GM18507 (cell line): Measurements from ENCODE around the gene CCDC190.
"Not testable (repeated sequence)": the region's sequence is repeated elsewhere in the genome, so short reads cannot be mapped to it uniquely, and the experiment has no call there.

ENCODE experiments used
- DNase-seq: peaks from one replicate; pipeline ENCODE4 v3.0.0; 2011; ENCODE audit warnings: low read depth; ENCODE audit not compliant: insufficient read length; ENCODE audit errors: extremely low spot score
- FAIRE-seq: peaks from 2 replicates; lab custom pipeline; 2011; peaks lifted over from hg19 to GRCh38; lab: Jason Lieb, UNC

Gene CCDC190

GRCh38 chr1:162844153-162844552, 16.8 kb downstream of the CCDC190 start:
- FAIRE-seq, result no peak
- no peak for DNase-seq

DNA sequence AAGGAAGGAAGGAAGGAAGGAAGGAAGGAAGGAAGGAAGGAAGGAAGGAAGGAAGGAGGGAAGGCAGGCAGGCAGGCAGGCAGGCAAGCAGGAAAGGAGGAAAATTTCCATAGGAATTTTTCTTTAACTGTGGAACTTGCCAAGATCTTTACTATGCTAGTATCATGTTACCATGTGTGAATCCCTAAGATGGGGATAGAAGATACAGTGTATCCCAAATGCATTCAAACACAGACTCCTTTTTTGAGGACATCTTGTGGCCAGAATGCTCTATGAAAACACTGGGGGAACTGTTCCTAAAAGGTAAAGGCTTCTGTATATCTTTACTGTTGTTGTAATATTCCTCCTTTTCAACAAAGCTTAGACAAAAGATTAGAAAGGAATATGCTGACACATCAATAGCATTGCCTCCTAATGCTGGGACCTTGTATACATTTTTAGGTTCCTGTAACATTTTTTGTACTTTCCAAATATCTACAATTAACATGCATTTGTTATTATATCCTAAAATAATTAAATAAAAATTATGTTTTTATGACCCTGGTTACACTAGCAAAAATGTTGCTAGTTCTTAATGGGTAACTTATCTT, 20.6 kb downstream of the CCDC190 start:
- FAIRE-seq (no peak), DNase-seq (no peak)

DNA sequence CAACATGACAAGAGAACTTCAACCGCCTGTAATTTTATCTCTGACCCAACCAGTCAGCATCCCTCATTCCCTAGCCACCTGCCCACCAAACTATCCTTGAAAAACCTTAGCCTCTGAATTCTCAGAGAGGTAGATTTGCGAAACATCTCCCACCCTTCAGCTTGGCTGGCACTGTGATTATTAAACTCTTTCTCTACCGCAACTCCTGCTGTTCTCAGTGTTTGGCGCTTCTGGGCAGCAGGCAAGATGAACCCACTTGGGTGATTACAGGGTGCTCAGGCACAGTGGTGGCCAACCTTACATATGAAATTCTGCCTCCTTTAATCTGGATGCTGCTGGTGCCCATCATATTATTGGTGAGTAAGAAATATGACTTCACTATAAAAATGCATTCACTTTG, 22.1 kb downstream of the CCDC190 start:
- no peak for DNase-seq
- no peak for FAIRE-seq

- FAIRE-seq (peak; percentile 78), DNase-seq (no peak)
Observed at GRCh38 chr1:162835157-162835899, 25.6 kb downstream of the CCDC190 start.

DNA sequence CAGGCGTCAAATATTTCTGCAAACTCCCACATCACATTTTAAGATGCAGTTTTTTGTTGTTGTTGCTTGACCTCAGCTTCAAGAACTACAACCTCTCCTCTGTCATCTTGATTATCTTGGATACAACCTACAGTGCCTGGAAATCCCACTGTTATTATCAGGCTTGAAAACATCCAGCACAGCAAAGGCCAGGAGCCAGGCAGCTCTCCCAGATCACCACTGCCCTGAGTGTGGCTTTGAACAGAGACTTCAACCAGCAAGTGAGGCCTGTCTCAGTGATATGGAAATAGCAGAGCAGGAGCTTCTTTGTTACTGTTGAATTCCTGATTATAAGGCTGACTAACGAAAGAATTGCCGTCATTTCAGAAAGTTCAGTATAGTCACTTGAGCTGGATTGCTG, 28.5 kb downstream of the CCDC190 start:
- DNase-seq, result no peak
- FAIRE-seq, result no peak

DNA sequence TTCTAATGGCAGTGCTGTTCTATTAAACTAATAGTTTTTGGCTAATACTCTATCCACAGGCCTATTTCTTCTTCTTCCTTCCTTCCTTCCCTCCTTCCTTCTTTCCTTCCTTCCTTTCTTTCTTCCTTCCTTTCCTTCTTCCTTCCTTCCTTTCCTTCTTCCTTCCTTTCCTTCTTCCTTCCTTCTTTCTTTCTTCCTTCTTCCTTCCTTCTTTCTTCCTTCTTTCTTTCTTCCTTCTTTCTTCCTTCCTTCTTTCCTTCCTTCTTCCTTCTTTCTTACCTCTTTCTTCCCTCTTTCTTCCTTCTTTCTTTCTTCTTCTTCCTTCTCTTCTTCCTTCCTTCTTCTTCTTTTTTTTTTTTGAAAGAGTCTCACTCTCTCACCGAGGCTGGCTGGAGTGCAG, 31.7 kb downstream of the CCDC190 start:
- FAIRE-seq, result no peak

DNA sequence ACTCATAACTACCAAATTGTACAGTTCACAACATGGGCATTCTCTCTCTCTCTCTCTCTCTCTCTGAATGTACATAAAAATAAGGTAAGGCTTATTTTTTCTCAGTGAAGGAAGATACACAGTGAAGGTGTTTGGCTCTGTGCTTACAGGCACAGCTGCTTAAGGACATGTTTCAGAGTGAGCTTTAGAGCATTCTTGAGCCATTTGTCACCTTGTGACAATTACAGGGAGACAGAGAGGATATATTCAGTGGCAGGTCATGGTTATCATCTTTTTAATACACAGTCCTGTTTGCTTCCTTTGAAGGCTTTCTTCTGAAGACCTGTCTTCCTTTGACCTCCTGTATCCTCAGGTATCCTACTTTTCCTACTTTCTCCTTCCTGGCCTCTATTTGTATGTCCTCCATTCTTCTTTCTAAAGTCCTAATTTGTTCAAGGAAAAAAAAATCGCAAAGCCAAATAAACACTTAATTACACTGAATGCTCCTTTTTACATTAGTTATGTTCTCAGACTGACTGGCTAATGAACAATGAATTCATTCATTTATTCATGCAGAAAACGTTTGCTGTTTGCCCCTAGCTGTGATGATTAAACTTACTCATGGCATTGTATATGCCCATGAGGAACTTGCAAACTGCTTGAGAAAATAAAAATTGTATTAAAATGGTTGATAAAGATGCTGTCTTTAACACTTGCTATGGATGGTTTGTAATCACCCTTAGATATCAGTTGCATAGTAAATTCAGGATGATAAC, 37.0 kb downstream of the CCDC190 start:
- DNase-seq (no peak), FAIRE-seq (no peak)

More for the DNA sequence above, 31.7 kb downstream of the CCDC190 start:
- DNase-seq, result no peak

GRCh38 chr1:162823231-162823630, 37.7 kb downstream of the CCDC190 start:
- no peak for FAIRE-seq

GRCh38 chr1:162822391-162823200, 38.4 kb downstream of the CCDC190 start:
- FAIRE-seq, result no peak
- DNase-seq, result no peak

More at GRCh38 chr1:162823231-162823630, 37.7 kb downstream of the CCDC190 start:
- DNase-seq, result no peak

DNA sequence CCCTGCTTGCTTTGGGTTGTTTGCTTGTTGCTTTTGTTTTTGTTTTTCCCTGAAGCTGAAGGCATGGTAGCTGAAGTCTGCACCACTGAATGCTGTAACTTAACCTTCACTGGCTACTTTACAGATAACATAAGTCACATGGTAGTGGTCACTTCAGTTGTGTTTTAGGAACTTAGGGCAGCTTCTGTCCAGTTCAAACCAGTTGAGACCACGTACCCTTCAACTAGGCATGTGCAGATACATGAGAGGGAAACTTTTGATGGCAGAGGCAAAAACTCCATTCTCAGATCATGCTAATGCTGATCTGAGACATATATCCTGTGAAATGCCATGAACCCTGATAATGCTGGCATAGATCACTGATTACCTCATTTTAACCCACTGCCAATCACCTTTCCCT, 42.3 kb downstream of the CCDC190 start:
- FAIRE-seq, DNase-seq: not testable (repeated sequence)

DNA sequence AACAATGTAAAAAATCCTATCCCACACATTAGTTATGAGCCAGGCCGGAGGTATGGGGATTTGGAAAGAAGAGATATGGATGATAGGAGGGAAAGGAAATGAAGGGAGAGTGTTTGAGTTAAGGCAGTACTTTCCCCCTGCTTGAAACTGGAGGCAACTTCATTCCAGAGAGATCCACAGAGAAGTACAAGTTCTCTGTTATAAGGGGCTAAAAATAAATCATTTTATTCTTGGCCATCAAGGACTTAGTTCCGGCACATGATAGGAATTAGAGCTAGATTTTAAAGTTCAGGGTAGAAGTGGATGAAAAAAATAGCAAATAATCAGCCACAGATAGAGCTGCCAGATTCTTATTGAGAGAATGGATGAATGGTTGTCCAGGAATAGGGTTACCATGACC, 42.8 kb downstream of the CCDC190 start:
- FAIRE-seq, DNase-seq: not testable (repeated sequence)

GRCh38 chr1:162812357-162812756, 48.6 kb downstream of the CCDC190 start:
- not testable (repeated sequence) for FAIRE-seq, DNase-seq

- not testable (repeated sequence) for FAIRE-seq, DNase-seq
Observed at GRCh38 chr1:162807503-162807902, 53.5 kb downstream of the CCDC190 start.
